HG03108 (cell line): ENCODE data around the gene CFAP73.
"Not testable (repeated sequence)": the region's sequence is repeated elsewhere in the genome, so short reads cannot be mapped to it uniquely, and the experiment has no call there.

ENCODE experiments used
- ATAC-seq: cut with Tn5 transposase; IDR thresholded peaks from one replicate; pipeline ENCODE4 v1.9.1; 2021; ENCODE audit warnings: moderate library complexity; ENCODE audit not compliant: unreplicated experiment

CFAP73 gene

DNA sequence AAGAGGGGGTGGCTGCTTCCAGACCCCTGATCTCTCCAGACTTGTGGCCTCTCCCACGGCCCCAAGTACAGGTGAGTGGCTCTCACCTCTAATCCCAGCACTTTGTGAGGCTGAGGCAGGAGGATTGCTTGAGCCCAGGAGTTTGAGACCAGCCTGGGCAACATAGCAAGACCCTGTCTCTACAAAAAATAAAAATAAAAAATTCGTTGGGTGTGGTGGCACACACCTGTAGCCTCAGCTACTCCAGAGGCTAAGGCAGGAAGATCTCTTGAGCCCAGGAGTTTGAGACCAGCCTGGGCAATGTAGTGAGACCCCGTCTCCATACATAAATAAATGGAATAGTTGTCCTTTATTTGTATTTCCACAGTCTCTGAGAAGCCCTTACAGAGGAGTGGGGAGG, 7.8 kb upstream of the CFAP73 start:
- not testable (repeated sequence) for ATAC-seq

DNA sequence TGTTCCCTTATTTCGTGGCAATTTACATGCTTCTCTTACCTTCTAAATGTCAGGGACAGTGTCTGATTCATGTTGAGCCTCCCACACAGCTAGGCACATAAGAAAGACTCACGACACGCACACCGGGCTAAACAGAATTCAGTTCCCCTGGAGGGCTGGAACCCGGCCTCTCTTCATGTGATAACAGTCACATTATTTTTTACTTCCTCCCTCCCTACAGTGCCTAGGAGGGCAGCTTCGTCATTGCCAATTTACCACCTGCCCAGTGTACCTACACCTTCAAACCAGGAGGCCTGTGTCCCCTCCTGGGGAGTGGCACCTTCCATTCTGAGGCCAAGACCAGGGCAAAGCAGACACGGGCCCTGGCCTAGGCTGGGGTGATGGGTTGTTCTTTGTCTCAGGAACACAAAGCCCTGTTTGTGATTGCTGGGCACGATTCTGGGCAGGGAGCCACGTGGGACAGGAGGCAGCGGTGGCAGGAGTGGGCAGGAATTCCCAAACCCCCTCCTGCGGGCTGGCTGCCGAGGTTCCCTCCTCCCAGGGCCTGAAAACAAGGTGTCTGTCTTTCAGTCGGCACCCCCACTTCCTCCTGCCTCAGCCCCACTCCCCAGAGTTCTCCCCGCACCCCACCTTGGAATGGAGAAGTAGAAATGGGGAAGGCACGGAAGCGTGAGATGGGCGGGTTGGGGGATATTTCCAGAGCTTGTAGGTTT, 7.2 kb upstream of the CFAP73 start:
- no peak for ATAC-seq

DNA sequence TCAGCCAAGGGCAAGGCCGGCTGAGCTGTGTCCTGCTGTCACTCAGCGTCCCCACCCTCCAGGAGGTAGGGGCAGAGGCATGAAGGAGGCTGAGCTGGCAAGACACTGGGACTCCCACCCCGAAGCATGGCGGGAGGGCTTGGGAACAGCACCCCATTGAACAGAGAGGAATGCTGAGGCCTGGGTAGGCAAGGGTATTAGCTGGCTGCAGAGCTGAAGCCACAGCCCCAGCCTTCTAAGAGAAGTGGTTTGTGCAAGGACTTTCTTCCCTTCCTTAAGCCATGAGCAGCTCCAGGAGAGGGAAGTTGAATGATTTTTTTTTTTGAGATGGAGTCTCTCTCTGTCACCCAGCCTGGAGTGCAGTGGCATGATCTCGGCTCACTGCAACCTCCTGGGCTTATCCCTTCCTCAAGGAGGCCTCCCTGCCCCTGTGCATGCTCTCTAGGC, 6.6 kb upstream of the CFAP73 start:
- no peak for ATAC-seq

DNA sequence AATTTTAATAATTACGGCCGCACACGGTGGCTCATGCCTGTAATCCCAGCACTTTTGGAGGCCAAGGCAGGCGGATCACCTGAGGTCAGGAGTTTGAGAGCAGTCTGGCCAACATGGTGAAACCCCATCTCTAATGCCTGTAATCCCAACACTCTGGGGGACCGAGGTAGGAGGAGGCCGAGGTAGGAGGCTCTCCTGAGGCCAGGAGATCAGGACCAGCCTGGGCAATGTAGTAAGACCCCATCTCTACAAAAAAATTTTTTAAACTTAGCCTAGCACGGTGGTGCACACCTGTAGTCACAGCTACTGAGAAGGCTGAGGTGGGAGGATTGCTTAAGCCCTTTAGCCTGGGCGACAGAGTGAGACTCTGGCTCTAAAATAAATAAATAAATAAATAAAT, 5.6 kb upstream of the CFAP73 start:
- no peak for ATAC-seq

- ATAC-seq: no peak
Observed at GRCh38 chr12:113144806-113145205, 4.7 kb upstream of the CFAP73 start.

GRCh38 chr12:113145720-113146551, 3.6 kb upstream of the CFAP73 start:
- no peak for ATAC-seq

- no peak for ATAC-seq
Observed at GRCh38 chr12:113146999-113147398, 2.5 kb upstream of the CFAP73 start.

GRCh38 chr12:113151655-113152054, 2.1 kb downstream of the CFAP73 start:
- ATAC-seq: no peak

GRCh38 chr12:113152196-113152834, 2.8 kb downstream of the CFAP73 start:
- ATAC-seq: no peak

DNA sequence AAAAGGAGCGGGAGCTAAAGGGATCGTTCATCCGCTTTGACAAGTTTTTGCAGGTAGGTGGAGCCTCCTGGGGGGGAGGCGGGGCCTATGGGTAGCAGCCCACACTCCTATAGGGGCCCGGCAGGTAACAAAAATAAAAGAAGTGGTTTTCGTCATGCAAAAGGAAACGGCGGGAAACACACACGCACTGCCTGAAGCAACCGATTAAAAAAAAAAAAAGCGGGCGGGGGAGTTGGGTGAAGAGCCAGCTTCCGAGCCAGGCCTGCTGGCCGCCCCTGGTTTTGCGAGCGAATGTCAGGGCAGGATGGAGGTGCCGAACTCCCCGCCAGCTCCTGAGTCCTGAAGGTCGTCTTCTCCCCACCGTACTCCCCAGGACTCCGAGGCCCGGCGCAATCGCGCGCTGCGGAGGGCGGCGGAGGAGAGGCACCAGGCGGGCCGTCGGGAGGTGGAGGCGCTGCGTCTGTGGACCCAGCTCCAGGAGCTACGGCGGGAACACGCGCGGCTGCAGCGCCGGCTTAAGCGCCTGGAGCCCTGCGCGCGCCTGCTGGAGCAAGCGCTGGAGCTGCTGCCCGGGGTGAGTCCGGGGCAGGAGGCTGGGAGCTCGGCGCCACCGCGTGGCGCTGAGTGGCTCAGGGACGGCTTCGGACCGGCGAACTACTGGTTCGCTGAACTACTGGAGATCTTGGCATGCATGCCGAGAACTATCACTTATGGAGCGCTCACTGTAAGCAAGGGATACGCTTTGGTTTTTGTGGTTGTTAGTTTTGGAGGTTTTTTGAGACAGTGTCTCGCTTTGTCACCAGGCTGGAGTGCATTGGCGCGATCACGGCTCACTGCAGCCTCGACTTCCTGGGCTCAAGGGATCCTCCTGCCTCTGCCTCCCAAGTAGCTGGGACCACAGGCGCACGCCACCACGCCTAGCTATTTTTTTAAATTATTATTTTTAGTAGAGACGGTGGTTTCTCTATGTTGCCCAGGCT, 3.6 kb downstream of the CFAP73 start:
- peak; percentile 56 for ATAC-seq

- no peak for ATAC-seq
Observed at GRCh38 chr12:113154351-113154973, 4.9 kb downstream of the CFAP73 start.

- no peak for ATAC-seq
Observed at GRCh38 chr12:113155060-113155459, 5.5 kb downstream of the CFAP73 start.

DNA sequence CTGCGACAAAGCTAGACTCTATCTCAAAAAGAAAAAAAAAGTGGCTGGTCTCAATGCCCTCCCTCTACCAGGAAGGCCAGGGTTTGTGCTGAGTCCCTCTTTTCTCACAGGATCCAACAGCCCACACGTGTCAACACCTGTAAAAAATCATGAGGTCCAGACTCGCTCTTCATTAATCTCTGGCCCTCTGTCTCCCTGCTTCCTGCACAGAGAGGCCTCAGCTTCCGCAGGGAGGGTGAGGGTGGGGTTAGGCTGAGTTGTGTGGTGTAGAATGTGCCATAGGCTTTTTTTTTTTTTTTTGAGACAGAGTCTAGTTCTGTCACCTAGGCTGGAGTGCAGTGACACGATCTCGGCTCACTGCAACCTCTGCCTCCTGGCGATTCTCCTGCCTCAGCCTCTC, 6.1 kb downstream of the CFAP73 start:
- ATAC-seq: no peak

DNA sequence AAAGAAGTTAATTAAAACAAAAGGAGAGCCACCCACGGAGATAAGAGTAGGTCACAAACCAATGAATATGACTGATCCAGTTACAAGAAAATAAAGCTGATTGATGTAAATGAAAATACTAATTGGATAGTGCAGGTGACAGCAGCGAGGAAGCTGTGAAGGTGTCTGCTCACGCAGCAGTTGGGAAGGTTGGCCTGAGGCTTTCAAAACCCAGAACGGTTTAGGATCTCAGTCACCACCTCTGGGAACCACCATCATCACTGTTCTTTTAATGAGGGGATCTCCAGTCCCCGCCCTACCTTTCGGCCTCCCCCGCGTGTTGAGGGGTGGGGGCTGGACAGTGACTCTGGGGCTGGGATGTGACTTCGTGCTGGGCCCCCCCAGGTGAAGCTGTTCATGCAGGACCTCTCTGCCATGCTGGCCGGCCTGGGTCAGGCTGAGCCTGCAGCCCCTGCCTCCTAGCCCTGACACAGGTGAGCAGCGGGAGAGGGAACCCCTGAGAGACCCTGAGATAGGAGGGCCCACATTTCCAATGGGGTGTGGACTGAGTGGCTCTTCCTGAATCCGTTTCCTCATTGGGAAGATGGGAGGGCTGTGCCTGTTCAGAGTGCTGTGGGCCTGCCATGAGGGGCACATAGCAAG, 7.8 kb downstream of the CFAP73 start:
- no peak for ATAC-seq

DNA sequence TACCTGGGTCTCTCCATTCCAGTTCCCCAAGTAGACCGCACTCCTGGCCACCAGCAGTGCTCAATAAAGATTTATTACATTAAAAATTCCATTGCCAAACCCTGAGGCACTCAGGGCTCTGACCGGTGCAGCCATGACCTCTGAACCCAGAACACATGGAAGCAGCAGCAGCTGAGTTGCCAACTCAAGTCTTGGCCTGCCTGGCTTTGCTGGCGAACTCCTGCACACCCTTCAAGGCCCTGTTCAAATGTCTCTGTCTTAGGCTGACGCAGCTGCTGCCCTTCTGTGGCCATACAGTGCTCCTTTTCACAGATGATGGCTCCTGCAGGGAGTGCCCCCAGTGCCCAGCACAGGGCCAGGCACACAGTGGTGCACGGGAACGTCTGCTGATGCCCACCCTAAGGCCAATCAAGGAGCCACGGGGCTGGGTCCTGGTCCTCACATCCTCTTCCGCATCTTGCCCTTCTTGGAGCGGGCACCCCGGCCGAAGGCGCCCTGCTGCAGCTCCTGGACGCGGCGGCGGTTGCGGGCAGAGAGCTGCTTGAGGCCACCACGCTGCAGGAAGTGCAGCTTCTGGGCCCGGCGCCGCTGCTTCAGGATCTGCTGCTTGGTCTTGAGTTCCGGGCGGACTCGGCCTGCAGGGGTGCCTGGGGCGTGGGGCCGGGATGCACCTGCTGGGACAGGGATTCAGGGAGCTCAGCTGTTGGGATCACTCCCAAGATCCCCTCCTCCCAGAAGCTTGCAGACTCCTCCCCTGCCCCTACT, 9.1 kb downstream of the CFAP73 start:
- ATAC-seq: no peak

DNA sequence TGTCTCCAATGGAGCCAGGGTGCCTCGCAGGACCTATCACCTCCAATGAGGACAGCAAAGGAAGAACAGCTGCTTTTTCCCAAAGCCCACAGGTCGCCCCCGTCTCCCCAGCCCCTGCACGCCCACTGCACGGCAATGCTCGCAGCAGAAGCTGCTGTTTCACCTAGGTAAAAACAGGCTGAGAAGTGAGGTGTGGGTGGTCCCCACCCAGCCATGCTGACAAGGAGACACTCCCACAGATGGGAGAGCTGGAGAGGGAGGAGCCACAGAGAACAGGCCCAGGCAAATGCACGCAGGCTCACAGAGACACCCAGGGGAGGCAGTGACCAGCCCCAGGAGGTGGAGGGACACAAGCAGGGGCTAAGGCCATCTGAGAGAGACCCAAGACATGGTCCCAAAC, 10.4 kb downstream of the CFAP73 start:
- no peak for ATAC-seq

DNA sequence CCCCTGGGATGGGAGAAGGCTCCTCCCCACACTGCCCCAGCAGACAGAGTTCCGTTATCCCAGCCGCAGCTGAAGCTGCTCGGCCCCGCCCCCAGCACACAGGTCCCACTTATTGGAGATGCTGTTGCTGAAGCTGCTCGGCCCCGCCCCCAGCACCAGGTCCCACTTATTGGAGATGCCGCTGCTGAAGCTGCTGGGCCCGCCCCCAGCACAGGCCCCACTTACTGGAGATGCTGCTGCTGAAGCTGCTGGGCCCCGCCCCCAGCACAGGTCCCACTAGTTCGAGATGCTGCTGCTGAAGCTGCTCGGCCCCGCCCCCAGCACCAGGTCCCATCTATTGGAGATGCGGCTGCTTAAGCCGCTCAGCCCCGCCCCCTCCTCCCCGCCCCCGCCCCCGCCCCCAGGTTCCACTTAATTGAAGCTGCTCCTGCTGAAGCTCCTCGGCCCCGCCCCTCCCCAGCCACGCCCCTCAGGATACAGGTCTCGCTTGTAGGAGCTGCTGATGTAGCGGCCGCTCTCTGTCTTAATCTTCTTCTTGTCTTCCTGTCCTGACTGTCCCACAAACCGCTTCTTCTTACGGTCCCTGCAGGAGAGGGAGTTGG, 12.0 kb downstream of the CFAP73 start:
- no peak for ATAC-seq
